Activated CD8-positive, alpha-beta T cell treated with anti-CD3 and anti-CD28 coated beads for 36 hours (primary cell): ENCODE data around the gene FTSJ1. TPM values are rescaled to one million over a fixed set of nuclear protein-coding genes. Genes with fewer than 3 reads are reported as not detected.
"Not testable (repeated sequence)": the region's sequence is repeated elsewhere in the genome, so short reads cannot be mapped to it uniquely, and the experiment has no call there.

Source experiments
- ATAC-seq: fragments of 200-7000 bp; cut with Tn5 transposase; one replicate; pipeline ENCODE4 v1.10.0; 2021; ENCODE audit warnings: mild to moderate bottlenecking, moderate library complexity
- CTCF ChIA-PET: fragments of 350-600 bp; sonication (Branson Sonifier 250); formaldehyde crosslinking; loops from one replicate; lab custom pipeline; 2021; ENCODE audit warnings: antibody characterized with exemption; lab: Charles Lee
- POLR2A ChIA-PET: fragments of 350-600 bp; sonication (Branson Sonifier 250); formaldehyde crosslinking; loops from one replicate; lab custom pipeline; 2021; ENCODE audit warnings: antibody characterized with exemption; lab: Charles Lee
- DNase-seq: peaks from one replicate; pipeline ENCODE4 v3.0.0-alpha.2; 2020
- H3K27ac Mint-ChIP-seq: one replicate; pipeline ENCODE4 v1.8.0; 2021; ENCODE audit warnings: mild to moderate bottlenecking, mixed read lengths
- H3K27me3 Mint-ChIP-seq: one replicate; pipeline ENCODE4 v1.8.0; 2021; ENCODE audit warnings: mixed read lengths
- H3K36me3 Mint-ChIP-seq: one replicate; pipeline ENCODE4 v1.8.0; 2021; ENCODE audit warnings: low read depth, mixed read lengths
- H3K4me1 Mint-ChIP-seq: one replicate; pipeline ENCODE4 v1.8.0; 2021; ENCODE audit warnings: low read depth, mixed read lengths
- H3K4me3 Mint-ChIP-seq: one replicate; pipeline ENCODE4 v1.8.0; 2021; ENCODE audit warnings: mild to moderate bottlenecking, moderate library complexity, mixed read lengths
- H3K9me3 Mint-ChIP-seq: one replicate; pipeline ENCODE4 v1.8.0; 2021; ENCODE audit warnings: mixed read lengths
- intact Hi-C: fragments of 100-400 bp; cut with micrococcal nuclease; formaldehyde crosslinking; loops from one replicate; pipeline ENCODE4 v1.10.0; 2022
- total RNA-seq, 2 experiments: library from RNA; stranded (reverse); gene quantifications; one replicate each; pipeline ENCODE4 v1.2.3, GENCODE V29; 2021
- TF ChIP-seq, protein P1 (sequence below): fragments of 200-600 bp; IDR thresholded peaks from one replicate; pipeline ENCODE4 v1.8.0; 2022; ENCODE audit warnings: antibody characterized with exemption, mild to moderate bottlenecking

The FTSJ1 gene
- total RNA-seq, 2 experiments from 2014 or later: 73.3 to 82.9 TPM

DNA sequence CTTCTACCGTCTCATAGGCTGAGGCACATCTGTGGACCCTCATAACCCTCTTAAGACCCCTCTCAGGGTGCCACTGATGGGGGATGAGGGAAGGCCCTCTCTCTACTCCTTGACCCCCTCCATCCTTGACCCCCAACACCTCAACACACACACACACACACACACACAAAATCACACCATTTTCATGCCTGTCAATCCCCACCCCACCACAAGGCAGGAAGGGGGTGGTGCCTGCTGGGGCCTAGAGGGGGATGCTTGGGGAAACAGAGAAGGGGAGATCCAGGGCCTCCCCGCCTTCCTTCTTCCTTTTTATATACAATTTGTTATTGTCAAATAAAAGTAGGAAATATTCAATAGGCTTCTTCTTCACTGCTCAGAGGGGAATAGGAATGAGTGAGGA, 44.5 kb downstream of the FTSJ1 start:
- CTCF ChIA-PET: no interaction called here
- TF ChIP-seq, protein P1, sequence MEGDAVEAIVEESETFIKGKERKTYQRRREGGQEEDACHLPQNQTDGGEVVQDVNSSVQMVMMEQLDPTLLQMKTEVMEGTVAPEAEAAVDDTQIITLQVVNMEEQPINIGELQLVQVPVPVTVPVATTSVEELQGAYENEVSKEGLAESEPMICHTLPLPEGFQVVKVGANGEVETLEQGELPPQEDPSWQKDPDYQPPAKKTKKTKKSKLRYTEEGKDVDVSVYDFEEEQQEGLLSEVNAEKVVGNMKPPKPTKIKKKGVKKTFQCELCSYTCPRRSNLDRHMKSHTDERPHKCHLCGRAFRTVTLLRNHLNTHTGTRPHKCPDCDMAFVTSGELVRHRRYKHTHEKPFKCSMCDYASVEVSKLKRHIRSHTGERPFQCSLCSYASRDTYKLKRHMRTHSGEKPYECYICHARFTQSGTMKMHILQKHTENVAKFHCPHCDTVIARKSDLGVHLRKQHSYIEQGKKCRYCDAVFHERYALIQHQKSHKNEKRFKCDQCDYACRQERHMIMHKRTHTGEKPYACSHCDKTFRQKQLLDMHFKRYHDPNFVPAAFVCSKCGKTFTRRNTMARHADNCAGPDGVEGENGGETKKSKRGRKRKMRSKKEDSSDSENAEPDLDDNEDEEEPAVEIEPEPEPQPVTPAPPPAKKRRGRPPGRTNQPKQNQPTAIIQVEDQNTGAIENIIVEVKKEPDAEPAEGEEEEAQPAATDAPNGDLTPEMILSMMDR: no peak
- H3K4me3 Mint-ChIP-seq: peak overlapping the region; percentile 91
- H3K9me3 Mint-ChIP-seq: no peaks in the 10 kb centered on the region
- peaks cover 37% of the 10 kb centered on the region for H3K4me1 Mint-ChIP-seq
- intact Hi-C loops: no loop called here
- ATAC-seq: no peak
- H3K27me3 Mint-ChIP-seq: no peaks in the 10 kb centered on the region
- POLR2A ChIA-PET: interaction anchor here (0.6 kb wide), 1 partner anchor 57 kb away, joined by 3 read pairs; no protein-coding TSS in a partner anchor
- peaks cover 11% of the 10 kb centered on the region for H3K36me3 Mint-ChIP-seq
- DNase-seq: peak; percentile 52
- H3K27ac Mint-ChIP-seq: peak overlapping the region; percentile 99

DNA sequence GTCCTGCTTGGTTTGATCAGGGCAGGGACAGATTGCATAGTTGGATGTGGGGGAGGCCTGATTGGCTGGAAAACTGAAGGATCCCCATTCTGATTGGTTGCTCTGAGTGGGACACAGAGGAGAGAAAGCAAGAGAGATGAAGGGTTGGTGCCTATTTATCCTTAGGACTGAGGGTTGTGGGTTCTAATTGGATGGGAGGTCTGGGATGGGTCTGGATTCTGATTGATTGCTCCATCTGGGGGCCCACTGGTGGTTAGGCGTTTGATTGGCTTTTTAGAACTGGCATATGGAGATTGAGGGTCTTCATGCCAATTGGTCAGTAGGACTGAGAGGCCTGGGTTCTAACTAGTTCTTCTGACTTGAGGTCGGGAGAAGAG, 45.0 kb downstream of the FTSJ1 start:
- peak; percentile 18 for ATAC-seq

DNA sequence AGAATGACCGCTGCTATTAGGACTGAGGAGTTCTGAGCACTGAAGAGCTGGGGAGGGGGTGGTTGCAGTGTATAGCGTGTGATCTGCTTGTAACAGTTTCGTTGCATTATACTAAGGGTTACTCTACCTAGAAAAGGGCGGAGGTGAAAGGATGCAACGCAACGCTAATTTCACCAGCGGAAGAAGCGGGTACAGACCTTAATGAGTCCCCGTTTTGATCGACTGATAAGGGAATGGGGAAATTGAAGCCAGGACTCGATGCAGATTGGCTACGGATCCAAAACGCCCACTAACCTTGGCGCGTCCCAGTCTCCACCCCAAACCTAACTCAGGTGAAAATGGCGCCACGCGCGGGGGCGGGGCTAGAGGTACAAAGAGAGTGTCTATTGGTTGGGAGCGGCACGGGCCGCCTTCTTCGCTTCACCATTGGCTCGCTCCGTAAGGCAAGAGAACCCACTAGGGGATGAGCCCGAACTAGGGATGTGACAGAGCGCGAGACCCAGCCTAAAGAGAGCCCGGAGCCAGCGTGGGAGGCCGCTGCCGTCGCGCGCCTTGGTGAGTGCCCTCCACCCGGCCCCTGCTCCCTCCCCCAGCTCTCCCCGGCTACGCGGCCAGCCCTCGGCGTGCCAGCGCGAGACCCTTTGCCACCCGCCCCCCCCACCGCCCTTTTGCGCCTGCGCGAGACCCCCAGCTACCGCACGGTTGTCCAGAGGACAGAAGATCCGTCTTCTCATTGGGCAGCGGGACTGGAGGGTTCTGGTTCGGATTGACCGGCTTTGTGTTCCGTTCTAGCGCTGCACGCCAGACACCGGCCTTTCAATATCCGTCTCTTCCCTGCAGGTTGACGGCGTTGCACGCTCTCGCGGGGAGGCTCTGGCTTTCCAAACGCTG, 45.6 kb downstream of the FTSJ1 start, which contains the start of gene EBP:
Gene EBP (plus strand): TSS at position 456 of the 891 bp plus-strand sequence. CDS start 1,964 bp downstream, outside the sequence.
- Mint-ChIP-seq H3K9me3 (no peaks in the 10 kb centered on the region), H3K27ac (peak within 1 kb of the TSS; percentile 99), H3K4me3 (peak within 1 kb of the TSS; percentile 91), H3K4me1 (peaks cover 32% of the 10 kb centered on the region), H3K27me3 (no peaks in the 10 kb centered on the region), H3K36me3 (peaks cover 16% of the 10 kb centered on the region)
- intact Hi-C loops: no loop called here
- TF ChIP-seq, protein P1: no peak
- CTCF ChIA-PET: no interaction called here
- ATAC-seq (peak; percentile 92), DNase-seq (peak; percentile 98)
- POLR2A ChIA-PET: interaction anchor here (0.6 to 2.1 kb wide), 4 partner anchors 10 to 719 kb away, joined by 3 to 12 read pairs (median 6); partner anchors contain the start of gene TBC1D25

More for the DNA sequence above, 45.0 kb downstream of the FTSJ1 start:
- peaks cover 13% of the 10 kb centered on the region for H3K36me3 Mint-ChIP-seq
- H3K4me1 Mint-ChIP-seq: peaks cover 37% of the 10 kb centered on the region
- CTCF ChIA-PET: no interaction called here
- POLR2A ChIA-PET: interaction anchor here (0.6 to 1.8 kb wide), 2 partner anchors 11 to 57 kb away, joined by 3 to 10 read pairs; no protein-coding TSS in a partner anchor
- H3K9me3 Mint-ChIP-seq: no peaks in the 10 kb centered on the region
- peak overlapping the region; percentile 91 for H3K4me3 Mint-ChIP-seq
- intact Hi-C loops: no loop called here
- H3K27me3 Mint-ChIP-seq: no peaks in the 10 kb centered on the region
- peak; percentile 34 for DNase-seq
- TF ChIP-seq, protein P1: no peak
- peak overlapping the region; percentile 99 for H3K27ac Mint-ChIP-seq

DNA sequence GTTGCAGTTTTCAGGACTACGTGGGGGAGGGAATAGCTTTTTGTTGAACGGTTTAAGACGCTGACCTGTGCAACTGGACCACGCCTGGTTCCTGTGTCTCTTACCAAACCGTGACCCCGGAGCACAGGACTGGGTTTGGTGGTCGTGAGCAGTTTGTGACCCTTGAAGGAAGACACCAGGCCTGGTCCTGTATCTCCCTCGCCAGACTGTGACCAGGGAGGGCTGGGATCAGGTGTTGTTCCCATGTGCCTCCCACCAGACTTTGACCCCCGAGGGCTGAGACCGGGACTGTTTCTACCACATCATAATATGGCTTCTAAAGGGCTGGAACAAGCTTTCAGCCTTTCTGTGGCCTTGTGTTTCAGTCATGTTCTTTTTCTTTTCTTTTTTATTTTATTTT, 46.3 kb downstream of the FTSJ1 start:
- Mint-ChIP-seq H3K4me3 (peak overlapping the region; percentile 91), H3K27me3 (no peaks in the 10 kb centered on the region), H3K27ac (peak overlapping the region; percentile 90), H3K4me1 (peaks cover 29% of the 10 kb centered on the region), H3K36me3 (peaks cover 19% of the 10 kb centered on the region), H3K9me3 (no peaks in the 10 kb centered on the region)
- POLR2A ChIA-PET: interaction anchor here (0.6 to 2.1 kb wide), 3 partner anchors 9 to 720 kb away, joined by 3 to 12 read pairs (median 10); partner anchors contain the start of gene TBC1D25
- DNase-seq: no peak
- CTCF ChIA-PET: no interaction called here
- TF ChIP-seq, protein P1: no peak
- ATAC-seq: no peak
- intact Hi-C loops: no loop called here

DNA sequence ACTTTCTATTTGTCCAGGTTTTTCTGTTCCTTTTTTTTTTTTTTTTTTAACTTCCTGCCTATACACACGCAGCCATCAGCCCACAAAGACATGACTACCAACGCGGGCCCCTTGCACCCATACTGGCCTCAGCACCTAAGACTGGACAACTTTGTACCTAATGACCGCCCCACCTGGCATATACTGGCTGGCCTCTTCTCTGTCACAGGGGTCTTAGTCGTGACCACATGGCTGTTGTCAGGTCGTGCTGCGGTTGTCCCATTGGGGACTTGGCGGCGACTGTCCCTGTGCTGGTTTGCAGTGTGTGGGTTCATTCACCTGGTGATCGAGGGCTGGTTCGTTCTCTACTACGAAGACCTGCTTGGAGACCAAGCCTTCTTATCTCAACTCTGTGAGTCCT, 47.7 kb downstream of the FTSJ1 start:
- DNase-seq: no peak
- Mint-ChIP-seq H3K36me3 (peaks cover 30% of the 10 kb centered on the region), H3K27me3 (no peaks in the 10 kb centered on the region), H3K27ac (peak overlapping the region; percentile 55), H3K4me3 (peak overlapping the region; percentile 91), H3K4me1 (peaks cover 29% of the 10 kb centered on the region), H3K9me3 (no peaks in the 10 kb centered on the region)
- POLR2A ChIA-PET: no interaction called here
- intact Hi-C loops: no loop called here
- TF ChIP-seq, protein P1: no peak
- CTCF ChIA-PET: no interaction called here
- no peak for ATAC-seq

DNA sequence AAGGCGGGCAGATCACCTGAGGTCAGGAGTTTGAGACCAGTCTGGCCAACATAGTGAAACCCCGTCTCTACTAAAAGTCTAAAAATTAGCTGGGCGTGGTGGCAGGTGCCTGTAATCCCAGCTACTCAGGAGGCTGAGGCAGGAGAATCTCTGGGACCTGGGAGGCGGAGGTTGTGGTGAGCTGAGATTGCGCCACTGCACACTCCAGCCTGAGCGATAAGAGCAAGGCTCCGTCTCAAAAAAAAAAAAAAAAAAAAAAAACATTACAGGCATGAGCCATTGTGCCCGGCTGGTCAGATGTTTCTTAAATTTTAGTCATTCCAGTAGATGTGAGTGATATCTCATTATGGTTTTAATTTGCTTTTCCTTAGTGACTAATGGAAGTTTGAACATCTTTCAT, 49.9 kb downstream of the FTSJ1 start:
- POLR2A ChIA-PET: interaction anchor here (0.6 kb wide), 1 partner anchor 167 kb away, joined by 3 read pairs; no protein-coding TSS in a partner anchor
- H3K27ac Mint-ChIP-seq, H3K4me3 Mint-ChIP-seq, intact Hi-C loops, H3K9me3 Mint-ChIP-seq, DNase-seq, ATAC-seq, CTCF ChIA-PET, H3K27me3 Mint-ChIP-seq: not testable (repeated sequence)
- Mint-ChIP-seq H3K4me1 (peaks cover 14% of the 10 kb centered on the region), H3K36me3 (peaks cover 33% of the 10 kb centered on the region)
